Stimulated activated CD4-positive, alpha-beta T cell treated with anti-CD3 and anti-CD28 coated beads, Interleukin-4, amount 100 ng/mL, for 4 hours (primary cell): ENCODE measurements around the gene MT1F.
"Not testable (repeated sequence)": the region's sequence is repeated elsewhere in the genome, so short reads cannot be mapped to it uniquely, and the experiment has no call there.

Experiments used
- DNase-seq, 2 experiments: peaks; one replicate each; pipeline ENCODE4 v3.0.0-alpha.2; 2020

Gene MT1F

DNA sequence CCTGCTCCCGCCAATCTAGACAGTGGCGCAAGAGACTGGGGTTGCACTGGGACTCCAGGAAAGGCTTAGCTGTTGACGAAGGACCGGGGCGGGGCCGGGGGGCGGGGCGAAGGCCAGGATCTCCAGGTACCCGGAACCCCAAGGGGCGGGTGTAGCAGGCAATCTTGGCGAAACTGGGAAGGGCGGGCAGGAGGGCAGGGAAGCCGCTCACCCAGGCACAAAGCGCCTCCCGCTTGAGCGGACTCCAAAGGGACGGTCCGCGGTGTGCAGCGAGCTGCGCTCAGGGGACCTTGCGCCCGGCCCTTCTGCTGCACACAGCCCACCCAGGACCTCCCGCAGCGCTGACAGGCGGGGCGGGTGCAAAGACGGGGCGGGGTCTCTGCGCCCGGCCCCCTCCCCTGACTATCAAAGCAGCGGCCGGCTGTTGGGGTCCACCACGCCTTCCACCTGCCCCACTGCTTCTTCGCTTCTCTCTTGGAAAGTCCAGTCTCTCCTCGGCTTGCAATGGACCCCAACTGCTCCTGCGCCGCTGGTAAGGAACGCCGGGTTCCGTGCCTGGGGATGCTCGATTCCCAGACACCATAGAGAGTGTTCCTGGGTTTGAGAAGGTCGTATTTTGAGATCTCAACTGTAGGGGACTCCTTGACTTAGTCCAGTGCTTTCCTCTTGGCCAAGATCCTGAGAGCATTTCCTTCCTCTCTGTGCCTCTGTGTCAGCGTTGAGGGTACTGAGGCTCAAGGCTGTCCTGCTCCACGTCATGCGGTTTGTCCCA is at the start of gene MT1F:
Gene MT1F, plus strand, starts transcription at position 405 of the 772 bp plus-strand sequence. Its CDS starts 100 bp downstream, at position 505.
- peak; percentile 61 to 75 for DNase-seq

DNA sequence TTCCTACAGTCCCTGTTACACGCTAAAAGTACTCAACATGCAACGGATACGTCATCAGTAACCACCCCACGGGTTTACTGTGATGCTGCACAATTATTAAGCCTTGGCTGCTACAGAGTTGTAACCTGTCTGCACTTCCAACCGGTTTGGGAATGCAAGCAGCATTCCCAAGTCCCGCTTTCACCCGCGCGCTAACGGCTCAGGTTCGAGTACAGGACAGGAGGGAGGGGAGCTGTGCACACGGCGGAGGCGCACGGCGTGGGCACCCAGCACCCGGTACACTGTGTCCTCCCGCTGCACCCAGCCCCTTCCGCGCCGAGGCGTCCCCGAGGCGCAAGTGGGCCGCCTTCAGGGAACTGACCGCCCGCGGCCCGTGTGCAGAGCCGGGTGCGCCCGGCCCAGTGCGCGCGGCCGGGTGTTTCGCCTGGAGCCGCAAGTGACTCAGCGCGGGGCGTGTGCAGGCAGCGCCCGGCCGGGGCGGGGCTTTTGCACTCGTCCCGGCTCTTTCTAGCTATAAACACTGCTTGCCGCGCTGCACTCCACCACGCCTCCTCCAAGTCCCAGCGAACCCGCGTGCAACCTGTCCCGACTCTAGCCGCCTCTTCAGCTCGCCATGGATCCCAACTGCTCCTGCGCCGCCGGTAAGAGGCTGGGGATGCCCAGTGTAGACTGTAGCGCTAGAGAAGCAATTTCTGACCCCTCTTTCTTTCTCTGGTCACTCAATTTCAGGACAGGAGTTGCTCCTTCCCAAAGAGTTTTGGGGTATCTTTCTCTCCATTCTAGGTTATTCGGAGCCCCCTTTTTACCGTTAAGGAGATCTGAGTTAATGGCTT is 49.5 kb upstream of the MT1F start, which contains the start of gene MT2A:
Gene MT2A, plus strand, starts transcription at position 542 of the 833 bp plus-strand sequence. Its CDS starts 72 bp downstream, at position 614.
- peak; percentile 85 to 88 for DNase-seq

DNA sequence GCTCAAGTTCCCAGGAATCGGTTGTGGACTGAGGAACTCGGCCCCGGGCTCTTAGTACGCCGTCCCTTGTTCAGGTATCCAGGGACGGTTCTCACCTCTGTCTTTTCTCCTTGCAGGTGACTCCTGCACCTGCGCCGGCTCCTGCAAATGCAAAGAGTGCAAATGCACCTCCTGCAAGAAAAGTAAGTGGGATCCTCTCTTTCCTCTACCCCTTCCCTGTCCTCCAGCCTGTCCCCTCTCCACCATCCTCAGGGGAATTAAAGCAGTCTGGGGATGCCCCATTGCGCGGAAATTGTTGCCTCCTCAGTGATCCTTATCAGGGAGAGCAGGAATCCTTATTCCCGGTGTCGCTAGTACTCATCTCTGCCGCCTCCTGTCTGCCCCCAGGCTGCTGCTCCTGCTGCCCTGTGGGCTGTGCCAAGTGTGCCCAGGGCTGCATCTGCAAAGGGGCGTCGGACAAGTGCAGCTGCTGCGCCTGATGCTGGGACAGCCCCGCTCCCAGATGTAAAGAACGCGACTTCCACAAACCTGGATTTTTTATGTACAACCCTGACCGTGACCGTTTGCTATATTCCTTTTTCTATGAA is 48.8 kb upstream of the MT1F start:
- no peak for DNase-seq

DNA sequence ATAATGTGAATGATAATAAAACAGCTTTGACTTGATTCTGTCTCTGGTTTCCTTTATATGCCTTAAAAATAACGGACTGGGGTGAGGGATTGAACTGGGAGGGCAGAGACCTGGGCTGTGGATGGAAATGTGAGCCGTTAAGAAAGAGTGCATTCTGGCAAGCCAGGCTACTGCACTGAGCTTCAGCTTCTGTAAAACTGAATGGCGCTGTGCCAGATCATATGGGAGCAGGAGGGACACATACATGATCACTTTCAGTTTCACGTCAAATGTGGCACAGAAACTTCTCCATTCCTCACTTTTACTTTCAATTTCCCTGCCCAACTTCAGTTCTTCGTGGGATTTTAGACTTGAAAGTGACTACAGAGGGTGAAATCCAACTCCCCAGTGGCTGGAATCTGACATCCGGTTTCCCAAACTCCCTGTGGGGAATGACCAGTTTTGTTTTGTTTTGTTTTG is 48.3 kb upstream of the MT1F start:
- peak; percentile 52 to 77 for DNase-seq

DNA sequence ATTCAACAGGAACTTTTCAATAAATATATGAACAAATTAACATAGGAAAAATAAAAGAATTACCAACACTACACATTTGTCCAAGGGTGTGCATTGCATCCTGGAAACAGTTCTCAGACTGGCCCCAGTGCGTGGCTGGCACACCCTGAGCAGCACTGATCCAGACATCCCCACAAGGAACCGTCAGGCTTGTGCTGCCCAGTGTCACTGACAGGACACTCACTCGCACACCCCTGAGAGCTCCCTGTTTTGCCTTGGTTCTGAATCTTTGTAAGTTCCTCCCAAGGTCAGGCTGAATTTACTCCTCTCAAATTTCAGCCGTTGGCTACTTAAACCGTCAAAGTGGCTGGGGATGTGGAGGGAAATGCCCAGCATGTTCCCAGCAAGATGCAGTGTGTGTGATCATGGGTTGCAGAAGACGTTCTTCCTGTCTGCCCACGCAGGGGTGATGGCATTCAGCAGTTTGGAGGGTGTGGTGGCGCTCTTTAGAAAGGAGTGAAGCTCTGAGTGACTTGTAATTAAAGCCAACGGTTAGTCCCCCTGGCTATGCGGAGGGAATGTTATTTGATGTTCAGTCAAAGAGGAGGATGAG is 47.6 kb upstream of the MT1F start:
- peak; percentile 62 to 86 for DNase-seq

DNA sequence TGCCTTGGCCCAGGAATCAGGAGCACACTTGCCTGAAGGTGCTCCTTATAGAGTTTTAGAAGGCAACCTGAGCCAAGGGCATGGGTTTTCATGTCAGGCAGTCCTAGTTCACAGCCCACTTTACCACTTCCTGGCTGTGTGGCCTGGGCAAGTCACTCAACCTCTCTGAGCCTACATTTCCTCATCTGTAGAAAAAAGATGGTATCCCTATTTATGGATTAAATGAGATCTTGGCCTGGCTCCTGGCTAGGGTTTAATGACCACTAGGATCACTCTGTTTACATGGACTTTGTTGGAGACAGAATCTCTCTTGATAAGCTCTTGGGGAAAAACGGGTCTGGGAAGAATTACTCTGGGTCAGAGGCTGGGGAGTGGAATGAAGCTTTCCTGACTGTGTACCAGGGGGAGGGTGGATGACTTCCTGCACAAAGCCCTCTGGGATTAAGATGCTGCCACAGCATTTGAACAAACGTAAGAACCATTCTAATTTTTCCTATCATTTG is 47.1 kb upstream of the MT1F start:
- DNase-seq: no peak

DNA sequence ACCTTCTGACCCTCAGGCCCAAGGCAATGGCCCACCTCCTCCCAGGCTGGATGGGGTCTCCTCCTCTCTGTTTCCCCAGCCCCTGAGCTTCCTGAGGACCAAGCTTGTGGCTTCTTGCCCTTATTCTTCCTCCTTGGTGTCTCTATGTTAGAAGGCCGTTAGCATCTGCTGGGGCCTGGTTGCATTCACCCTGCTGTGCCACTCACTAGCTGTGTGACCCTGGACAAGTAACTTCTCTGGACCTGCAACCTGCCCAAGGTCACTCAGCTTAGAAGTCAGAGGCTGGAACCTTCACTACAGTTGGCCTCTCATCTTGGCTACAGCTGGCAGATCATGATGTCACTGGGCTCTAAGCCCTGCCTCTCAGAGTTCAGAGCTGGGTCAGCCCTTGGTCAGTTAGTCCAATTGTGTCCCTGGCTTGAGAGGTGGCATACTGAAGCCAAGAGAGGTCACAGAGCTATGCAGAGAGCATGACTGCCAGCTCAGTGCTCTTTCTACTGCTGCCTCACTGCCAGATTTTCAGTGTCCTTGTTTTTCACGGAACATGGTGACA is 46.4 kb upstream of the MT1F start:
- DNase-seq: no peak

DNA sequence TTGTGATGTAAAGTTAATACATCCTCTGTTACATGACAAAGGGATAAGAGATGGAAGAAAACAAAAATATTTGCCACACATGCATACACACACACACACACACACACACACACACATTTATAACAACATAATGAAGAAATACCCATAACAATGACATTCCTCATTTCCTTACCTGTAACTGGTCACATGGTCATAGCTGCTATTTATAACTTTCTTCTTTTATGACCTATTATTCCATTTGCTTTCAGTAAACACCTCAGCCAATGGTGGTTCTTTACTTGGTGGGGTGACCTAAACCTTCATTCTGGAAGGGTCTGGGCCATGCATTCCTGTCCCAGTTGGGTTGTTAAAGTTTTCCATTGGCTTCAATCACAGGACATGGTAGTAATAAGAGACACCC is 44.1 kb upstream of the MT1F start:
- no peak for DNase-seq

DNA sequence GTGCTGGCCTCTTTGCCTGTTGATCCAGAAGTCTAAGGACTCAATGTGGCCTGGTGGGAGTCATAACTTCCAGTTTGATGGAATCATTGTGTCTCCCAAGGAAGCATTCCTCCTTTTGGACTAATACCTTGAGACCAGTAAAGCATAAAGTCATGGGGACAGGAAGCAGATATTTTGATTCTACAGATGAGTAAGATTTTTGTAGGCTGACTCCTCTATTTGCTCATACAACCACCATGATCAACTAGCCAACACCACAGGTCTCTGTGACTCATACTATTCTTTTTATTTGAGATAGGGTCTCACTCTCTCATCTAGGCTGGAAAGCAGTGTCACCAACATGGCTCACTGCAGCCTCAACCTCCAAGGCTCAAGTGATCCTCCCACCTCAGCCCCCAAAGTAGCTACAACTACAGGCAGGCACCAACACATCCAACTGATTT is 43.2 kb upstream of the MT1F start:
- no peak for DNase-seq

DNA sequence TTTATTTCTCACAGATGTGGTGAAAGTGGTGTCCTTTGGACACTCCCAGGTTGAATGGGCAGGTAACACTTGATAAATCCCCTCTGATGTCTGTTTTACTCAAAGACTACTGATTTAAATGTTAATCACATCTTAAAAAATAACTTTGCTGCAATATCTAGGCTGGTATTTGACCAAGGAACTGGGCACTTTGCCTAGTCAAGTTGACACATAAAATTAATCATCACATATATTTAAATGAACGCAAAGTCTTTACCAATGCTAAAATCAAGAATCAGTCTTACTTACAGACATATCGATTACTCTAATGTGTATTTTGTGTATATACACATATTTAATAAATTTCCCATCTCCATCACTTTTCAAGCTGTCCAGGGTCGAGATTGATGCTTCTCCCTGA is 42.4 kb upstream of the MT1F start:
- no peak for DNase-seq

DNA sequence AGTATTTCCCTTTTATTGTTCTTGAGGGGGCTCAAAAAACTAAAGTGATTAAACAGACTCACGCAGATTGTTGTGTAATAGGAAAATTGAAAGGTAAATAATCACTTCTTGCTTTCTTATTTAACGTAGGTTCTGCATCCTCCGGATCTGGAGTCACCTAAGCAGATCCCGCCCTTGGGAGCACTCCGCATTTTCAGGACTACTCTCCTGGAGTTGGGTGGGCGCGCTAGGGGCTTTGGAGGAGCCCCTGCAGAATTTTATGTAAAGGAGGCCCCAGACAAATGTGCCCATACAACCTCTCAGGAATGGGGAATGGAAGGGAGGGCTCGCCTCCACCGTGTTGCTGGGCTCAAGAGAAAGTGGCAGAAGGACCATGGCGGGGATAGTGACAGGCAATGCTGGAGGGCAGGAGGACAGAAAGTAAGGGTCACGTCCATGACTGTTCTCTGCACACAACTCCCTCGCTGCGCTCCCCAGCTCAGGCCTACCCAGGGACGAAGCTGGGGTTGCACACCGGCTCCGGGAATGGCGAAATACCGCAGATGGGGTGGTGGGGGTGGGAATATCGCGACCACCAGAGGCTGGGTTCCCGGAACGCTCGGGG is 41.0 kb upstream of the MT1F start:
- no peak for DNase-seq

DNA sequence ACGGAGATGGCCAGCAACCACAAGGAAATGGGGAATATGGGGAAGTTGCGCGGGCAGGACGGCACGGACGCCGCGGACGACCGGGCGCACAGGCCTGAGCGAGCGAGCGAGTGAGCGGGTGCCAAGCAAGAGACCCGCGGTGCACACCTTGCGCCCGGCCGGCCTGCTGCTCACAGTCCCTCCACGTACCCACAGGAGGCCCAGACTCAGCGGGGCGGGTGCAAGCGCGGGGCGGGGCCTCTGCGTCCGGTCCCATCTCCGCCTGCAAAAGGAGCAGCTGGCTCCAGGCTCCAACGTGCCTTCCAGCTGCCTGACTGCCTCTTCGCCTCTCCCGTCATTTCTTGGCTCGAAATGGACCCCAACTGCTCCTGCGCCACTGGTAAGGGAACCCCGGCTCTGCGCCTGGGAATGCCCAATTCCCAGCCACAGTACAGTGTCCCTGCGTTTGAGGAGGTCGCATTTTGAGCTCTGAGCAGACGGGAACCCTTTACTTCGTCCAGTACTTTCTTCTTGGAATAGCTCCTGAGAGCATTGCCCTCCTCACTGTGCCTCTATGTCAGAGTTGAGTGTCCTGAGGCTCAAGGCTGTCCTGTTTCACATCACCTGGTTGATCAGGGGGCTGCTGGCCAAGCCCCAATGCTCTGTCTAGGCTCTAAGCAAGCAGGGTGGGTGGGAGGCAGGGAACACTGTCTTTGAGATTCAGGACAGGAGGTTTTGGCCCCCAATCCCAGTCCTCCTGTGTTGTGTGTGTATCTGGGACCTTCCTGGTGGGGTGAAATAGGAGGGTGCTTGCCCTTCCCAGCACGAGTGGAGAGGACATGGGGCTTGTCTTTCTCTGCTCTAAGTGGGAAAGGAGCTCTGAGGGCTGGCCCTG is 40.3 kb upstream of the MT1F start:
- peak; percentile 48 to 61 for DNase-seq

DNA sequence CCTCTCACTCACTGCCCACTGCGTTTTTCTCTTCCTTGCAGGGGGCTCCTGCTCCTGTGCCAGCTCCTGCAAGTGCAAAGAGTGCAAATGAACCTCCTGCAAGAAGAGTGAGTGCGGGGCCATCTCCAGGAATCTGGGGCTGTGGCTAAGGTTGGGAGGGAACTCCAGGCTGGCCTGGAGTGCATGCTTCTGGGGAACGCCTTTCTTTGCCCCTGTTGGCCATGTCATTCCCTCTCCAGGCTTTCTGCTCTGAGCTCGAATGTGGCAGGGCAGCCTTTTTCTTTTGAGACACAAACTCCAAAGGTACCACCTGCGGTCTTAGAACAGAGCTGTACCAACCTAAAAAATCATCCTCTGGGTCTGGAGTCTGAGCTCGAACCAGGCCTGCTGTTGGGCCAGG is 39.6 kb upstream of the MT1F start:
- DNase-seq: no peak

DNA sequence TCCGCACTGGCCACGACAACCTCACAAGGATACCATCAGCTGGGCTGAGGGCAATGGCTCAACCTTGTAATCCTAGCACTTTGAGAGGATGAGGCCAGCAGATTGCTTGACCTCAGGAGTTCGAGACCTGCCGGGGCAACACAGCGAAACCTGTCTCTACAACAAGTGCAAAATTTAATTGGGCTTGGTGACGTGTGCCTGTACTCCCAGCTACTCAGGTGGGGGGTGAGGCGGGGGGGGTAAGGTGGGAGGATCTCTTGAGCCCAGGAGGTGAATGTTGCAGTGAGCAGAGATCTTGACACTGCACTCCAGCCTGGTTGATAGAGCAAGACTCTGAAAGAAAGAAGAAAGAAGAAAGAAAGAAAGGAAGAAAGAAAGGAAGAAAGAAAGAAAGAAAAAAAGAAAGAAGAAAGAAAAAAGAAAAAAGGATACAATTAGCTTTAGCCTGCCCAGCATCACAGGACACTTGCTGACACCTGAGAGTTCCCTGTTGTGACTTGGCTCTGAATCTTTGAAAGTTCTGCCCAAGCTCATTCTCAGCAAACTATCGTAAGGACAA is 37.3 kb upstream of the MT1F start:
- DNase-seq: no peak

DNA sequence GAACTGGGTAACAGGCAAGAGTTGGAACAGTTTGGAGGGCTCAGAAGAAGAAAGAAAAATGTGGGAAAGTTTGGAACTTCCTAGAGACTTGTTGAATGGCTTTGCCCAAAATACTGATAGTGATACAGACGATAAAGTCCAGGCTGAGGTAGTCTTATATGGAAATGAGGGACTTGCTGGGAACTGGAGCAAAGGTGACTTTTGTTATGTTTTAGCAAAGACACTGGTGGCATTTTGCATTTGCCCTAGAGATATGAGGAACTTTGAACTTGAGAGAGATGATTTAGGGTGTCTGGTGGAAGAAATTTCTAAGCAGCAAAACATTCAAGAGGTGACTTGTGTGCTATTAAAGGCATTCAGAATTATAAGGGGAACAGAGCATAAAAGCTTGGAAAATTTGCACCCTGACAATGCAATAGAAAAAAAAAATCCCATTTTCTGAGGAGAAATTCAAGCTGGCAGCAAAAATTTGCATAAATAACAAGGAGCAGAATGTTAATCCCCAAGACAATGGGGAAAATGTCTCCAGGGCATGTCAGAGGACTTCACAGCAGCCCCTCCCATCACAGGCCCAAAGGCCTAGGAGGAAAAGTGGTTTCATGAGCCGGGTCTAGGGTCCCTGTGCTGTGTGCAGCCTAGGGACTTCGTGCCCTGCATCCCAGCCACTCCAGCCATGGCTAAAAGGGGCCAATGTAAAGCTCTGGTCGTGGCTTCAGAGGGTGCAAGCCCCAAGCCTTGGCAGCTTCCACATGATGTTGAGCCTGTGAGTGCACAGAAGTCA is 35.9 kb upstream of the MT1F start:
- not testable (repeated sequence) for DNase-seq

DNA sequence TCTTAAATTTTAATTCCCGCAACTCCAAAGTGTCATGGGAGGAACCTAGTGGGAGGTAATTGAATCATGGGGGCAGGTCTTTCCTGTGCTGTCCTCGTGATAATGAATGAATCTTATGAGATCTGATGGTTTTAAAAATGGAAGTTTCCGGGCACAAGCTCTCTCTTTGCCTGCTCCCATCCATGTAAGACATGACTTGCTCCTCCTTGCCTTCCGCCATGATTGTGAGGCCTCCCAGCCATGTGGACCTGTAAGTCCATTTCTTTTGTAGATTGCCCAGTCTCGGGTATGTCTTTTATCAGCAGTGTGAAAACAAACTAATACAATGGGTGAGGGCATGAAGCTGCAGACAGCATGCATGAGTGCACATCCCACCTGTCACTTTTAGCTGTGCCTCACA is 34.6 kb upstream of the MT1F start:
- not testable (repeated sequence) for DNase-seq

DNA sequence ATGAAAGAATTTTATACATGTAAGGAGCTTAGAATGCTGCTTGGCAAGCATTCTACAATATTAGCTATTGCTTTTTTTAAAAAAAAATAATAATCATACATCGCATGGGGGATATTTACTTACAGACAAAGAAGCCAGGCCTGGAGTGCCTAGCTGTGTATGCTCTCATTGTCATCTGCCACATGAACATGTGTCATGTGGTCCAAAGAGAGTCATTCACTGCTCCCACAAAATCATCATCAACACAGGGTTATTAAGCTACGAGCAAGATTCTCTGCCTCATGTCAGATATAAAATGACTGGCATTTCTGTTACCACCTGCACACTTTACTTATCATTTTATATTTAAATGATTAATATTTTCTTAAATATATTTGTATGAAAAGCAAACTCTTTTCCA is 34.1 kb upstream of the MT1F start:
- no peak for DNase-seq

DNA sequence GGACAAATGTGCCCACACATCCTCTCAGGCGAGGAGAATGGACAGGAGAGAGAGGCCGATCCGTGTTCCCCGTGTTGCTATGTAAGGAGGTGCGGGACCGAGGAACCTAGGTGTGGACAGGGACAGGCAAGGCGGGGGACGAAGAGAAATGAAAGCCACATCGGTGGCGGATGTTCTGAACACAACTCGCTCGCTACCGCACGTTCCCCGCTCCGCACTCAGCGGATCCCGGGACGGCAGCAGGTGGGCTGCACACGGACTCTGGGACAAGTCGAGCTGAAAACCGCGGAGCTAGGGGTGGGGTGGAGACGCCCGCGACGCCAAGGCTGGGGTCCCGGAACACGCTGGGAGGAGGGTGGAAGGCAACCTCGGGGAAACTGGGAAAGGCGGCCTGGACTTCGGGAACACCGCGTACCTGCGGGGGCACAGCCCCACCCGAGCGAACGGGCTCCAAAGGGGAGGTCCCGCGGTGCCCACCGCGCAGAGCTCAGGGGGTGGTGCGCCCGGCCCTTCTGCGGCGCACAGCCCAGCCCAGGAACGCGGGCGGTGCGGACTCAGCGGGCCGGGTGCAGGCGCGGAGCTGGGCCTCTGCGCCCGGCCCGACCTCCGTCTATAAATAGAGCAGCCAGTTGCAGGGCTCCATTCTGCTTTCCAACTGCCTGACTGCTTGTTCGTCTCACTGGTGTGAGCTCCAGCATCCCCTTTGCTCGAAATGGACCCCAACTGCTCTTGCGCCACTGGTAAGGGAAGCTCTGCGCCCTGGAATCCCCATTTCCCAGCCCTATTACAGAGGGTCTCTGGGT is 32.4 kb upstream of the MT1F start, which contains the start of gene MT1E:
Gene MT1E, plus strand, starts transcription at position 642 of the 803 bp plus-strand sequence. Its CDS starts 71 bp downstream, at position 713.
- DNase-seq: peak in 1 of 2 experiments; percentile 70
